Body of pancreas (tissue), 4 donors: Measurements from ENCODE around the gene TRAPPC2L. TPM values are rescaled to one million over a fixed set of nuclear protein-coding genes. Genes with fewer than 3 reads are reported as not detected.

Experiments
- ATAC-seq: fragments of 150-250 bp; one replicate; pipeline ENCODE4 v1.9.1; 2016
- DNase-seq, 4 donors: peaks; one replicate each; pipeline ENCODE4 v3.0.0-alpha.2; 2019
- H3K27ac ChIP-seq, 4 donors: fragments of 200-600 bp; sonication (generic); 1 replicate in 3 of 4; 2 replicates in 1 of 4; pipeline versions ENCODE4 v1.5.1 to v1.6.1; 2016 to 2019; ENCODE audit warnings: mild to moderate bottlenecking in 1 of 4, mixed read lengths in 1 of 4, moderate library complexity in 1 of 4
- H3K27me3 ChIP-seq, 2 donors: fragments of 200-600 bp; sonication (generic); one replicate each; pipeline ENCODE4 v1.6.0; 2016; ENCODE audit warnings: mild to moderate bottlenecking in 1 of 2
- H3K36me3 ChIP-seq, 2 donors: fragments of 200-600 bp; sonication (generic); replicated peaks in 1 of 2; 2 replicates each; pipeline ENCODE4 v1.5.1; 2016; ENCODE audit warnings: low read depth in 2 of 2; ENCODE audit not compliant: insufficient read depth in 1 of 2
- H3K4me1 ChIP-seq: fragments of 200-600 bp; sonication (generic); one replicate; pipeline ENCODE4 v1.6.0; 2016
- H3K4me3 ChIP-seq, 2 donors: fragments of 200-600 bp; sonication (generic); 1 replicate in 1 of 2; 2 replicates in 1 of 2; pipeline ENCODE4 v1.5.1; 2016 to 2019
- H3K9me3 ChIP-seq, 3 donors: fragments of 200-600 bp; sonication (generic); 1 replicate in 2 of 3; 2 replicates in 1 of 3; pipeline ENCODE4 v1.5.1; 2016
- POLR2A ChIP-seq, 3 donors: fragments of 450-650 bp; IDR thresholded peaks; one replicate each; pipeline ENCODE4 v1.6.1; 2016; ENCODE audit warnings: antibody characterized with exemption in 3 of 3, mild to moderate bottlenecking in 2 of 3
- WGBS, 2 donors: methylation state at CpG; one replicate each; pipeline ENCODE4 v1.1.5; 2017; 5-methylcytosine and 5-hydroxymethylcytosine counted together
- intact Hi-C: fragments of 100-400 bp; cut with DNase I; formaldehyde crosslinking; loops from one replicate; pipeline ENCODE4 v1.15.1; 2023
- total RNA-seq, 2 donors: library from RNA; depleted of rRNA; stranded (reverse); fragments of >200 nt; gene quantifications; one replicate each; pipeline ENCODE4 v1.1.0, GENCODE V29; 2016
- TF ChIP-seq, protein P1 (sequence below), 7 experiments: fragments of 450-650 bp in 4 of 7; fragments of 200-600 bp in 3 of 7; sonication (generic) in 3 of 7; IDR thresholded peaks; one replicate each; pipeline ENCODE4 v1.5.1; 2016 to 2019; ENCODE audit warnings: antibody characterized with exemption in 7 of 7

TRAPPC2L gene
- total RNA-seq, 2 donors from 2014 or later: 7.6 to 35.5 TPM

DNA sequence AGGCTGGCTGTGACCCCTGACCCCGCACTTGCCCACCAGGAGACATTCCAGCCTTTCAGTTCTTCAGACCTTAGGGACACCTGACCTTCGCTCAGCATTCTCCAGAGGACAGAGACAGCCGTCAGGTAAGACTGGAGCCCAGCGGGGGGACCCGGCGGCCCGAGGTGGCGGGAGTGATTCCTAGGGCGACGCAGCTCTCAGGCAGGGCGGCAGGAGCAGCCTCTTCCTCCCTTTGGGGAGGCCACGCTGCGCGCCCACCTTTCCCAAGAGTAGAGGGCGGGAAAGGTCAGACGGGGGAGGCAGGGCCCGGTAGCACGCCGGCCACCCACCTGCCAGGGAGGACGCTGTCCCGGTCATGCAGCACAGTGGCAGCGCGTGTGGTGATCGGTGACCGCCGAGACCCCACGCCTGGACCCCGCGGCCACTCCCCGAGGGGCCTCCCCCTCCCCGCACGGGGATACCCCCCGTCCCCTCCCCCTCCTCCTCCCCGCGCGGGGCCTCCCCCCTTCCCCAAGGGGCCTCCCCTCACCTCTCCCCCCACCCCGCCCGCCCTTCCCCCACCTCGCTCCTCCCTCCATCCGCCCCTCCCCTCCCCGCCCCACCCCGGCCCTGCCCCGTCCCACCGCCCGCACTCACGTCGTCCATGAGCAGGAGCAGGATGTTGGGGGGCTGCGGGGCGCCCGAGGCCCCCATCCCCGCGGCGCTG is 652 bp upstream of the TRAPPC2L start:
- H3K27me3 ChIP-seq: no peaks in the 10 kb centered on the region
- H3K4me1 ChIP-seq: peaks cover 17% of the 10 kb centered on the region
- WGBS, 2 donors: 13 to 37% methylated on average over 7 to 44 of the region's 53 CpGs
- peak in 1 of 4 donors; percentile 33 for DNase-seq
- H3K27ac ChIP-seq: peak overlapping the region in 2 of 4 donors; percentile 74 to 75
- no peak for ATAC-seq
- peak overlapping the region; percentile 18 to 96 for H3K4me3 ChIP-seq
- intact Hi-C loops: no loop called here
- H3K9me3 ChIP-seq: no peaks in the 10 kb centered on the region
- H3K36me3 ChIP-seq: peaks cover 0 to 4% of the 10 kb centered on the region in 2 donors
- TF ChIP-seq, protein P1, sequence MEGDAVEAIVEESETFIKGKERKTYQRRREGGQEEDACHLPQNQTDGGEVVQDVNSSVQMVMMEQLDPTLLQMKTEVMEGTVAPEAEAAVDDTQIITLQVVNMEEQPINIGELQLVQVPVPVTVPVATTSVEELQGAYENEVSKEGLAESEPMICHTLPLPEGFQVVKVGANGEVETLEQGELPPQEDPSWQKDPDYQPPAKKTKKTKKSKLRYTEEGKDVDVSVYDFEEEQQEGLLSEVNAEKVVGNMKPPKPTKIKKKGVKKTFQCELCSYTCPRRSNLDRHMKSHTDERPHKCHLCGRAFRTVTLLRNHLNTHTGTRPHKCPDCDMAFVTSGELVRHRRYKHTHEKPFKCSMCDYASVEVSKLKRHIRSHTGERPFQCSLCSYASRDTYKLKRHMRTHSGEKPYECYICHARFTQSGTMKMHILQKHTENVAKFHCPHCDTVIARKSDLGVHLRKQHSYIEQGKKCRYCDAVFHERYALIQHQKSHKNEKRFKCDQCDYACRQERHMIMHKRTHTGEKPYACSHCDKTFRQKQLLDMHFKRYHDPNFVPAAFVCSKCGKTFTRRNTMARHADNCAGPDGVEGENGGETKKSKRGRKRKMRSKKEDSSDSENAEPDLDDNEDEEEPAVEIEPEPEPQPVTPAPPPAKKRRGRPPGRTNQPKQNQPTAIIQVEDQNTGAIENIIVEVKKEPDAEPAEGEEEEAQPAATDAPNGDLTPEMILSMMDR (IDR thresholded peaks at IDR 0.05): no peak
- TF ChIP-seq POLR2A (IDR thresholded peaks at IDR 0.05): no peak

DNA sequence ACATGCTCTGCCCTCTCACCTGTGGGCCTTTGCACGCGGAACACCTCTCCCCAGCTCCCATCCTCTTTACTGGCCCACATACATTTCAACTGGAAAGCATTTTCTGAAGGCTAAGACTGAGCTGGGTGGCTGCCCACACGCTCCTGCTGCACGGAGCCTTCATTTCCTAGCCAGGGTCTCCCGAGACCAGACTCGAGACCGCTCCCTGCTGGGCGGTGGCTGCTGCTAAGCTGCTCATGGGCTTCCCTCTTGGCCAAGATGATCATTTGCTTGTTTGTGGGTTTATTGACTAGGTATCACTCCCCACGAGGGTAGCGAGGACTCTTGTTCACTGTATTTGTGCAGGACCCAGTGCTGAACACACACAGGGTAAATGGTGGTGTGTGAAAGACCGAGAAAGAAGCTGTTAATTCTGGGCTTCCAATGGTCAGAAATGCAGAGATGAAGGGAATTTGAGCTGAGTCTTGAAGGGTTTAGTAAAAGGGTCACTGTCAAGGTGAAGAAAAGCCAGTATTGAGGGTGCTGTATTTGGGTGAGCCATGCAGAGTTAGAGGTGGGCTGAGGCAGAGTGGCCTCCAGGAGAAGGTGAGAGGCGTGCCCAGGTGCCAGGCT is 907 bp downstream of the TRAPPC2L start:
- Histone ChIP-seq H3K36me3 (peaks cover 0 to 4% of the 10 kb centered on the region in 2 donors), H3K4me1 (peaks cover 17% of the 10 kb centered on the region), H3K9me3 (no peaks in the 10 kb centered on the region), H3K27me3 (no peaks in the 10 kb centered on the region), H3K27ac (peak overlapping the region; percentile 46 to 75 (median 68)), H3K4me3 (peak overlapping the region; percentile 83 to 96)
- 14 to 18% methylated on average over 12 of the region's 12 CpGs for WGBS, 2 donors
- TF ChIP-seq POLR2A (IDR thresholded peaks at IDR 0.05): no peak
- TF ChIP-seq, protein P1 (IDR thresholded peaks at IDR 0.05): peak; percentile 32 to 64 (median 50)
- intact Hi-C loops: no loop called here
- ATAC-seq (peak; percentile 51), DNase-seq (peak; percentile 67 to 79 (median 76))

DNA sequence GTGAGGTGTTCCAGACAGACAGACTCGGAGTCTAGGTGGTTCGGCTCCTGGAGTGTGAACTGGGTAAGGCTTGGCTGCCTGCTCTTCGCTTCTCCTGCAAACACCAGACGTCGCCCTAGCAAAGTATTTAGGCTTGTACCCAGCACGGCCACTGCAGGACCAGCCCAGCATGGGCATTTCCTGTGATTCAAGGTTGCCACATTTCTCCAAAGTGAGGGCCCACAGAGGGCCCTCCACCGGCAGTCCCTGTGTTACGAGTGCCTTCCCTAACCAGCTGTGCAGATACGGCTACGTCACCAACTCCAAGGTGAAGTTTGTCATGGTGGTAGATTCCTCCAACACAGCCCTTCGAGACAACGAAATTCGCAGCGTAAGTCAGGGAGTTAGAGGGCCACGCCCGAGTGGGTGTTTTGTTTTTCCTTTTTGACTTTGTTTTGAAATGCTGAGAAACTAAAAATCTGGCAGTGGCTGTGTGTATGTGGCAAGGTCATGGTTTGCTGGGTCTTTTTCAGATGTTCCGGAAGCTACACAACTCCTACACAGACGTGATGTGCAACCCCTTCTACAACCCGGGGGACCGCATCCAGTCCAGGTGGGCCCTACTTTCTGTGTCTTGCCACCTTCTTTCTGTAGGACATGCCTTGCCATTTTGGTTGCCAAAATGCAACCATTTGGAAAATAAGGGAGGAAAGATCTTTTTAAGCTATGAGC is 2.6 kb downstream of the TRAPPC2L start:
- no peak overlapping the region for H3K27ac ChIP-seq
- intact Hi-C loops: no loop called here
- WGBS, 2 donors: 90 to 95% methylated on average over 20 of the region's 20 CpGs

DNA sequence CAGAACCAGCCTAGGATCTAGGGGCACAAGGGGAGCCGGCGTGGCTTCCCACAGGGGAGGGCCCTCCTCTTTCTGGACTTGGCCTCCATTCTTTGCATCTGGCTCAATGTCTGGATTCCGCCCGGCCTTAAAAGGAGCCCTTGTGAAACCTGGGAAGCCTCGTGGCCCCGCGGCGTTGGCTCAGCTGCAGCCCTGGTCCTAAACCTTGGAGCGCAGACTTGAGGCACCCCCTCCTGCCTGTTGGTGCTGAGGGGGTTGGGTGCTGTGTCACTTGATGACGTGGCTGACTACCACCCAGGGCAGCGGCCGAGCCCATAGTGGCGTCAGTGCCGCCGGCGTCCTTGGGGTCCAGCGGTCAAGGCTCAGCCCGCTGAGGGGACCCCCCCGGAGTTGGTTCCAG is 4.4 kb downstream of the TRAPPC2L start:
- Histone ChIP-seq H3K36me3 (peaks cover 0 to 4% of the 10 kb centered on the region in 2 donors), H3K9me3 (no peaks in the 10 kb centered on the region), H3K27ac (no peak overlapping the region), H3K4me3 (no peak overlapping the region), H3K4me1 (peaks cover 9% of the 10 kb centered on the region), H3K27me3 (no peaks in the 10 kb centered on the region)
- no peak for ATAC-seq
- DNase-seq: no peak
- TF ChIP-seq, protein P1 (IDR thresholded peaks at IDR 0.05): no peak
- TF ChIP-seq POLR2A (IDR thresholded peaks at IDR 0.05): no peak
- WGBS, 2 donors: 91 to 95% methylated on average over 5 to 16 of the region's 19 CpGs
- intact Hi-C loops: no loop called here

More for the DNA sequence above, 2.6 kb downstream of the TRAPPC2L start:
- Histone ChIP-seq H3K27me3 (no peaks in the 10 kb centered on the region), H3K4me1 (peaks cover 17% of the 10 kb centered on the region), H3K36me3 (peaks cover 0 to 4% of the 10 kb centered on the region in 2 donors), H3K4me3 (no peak overlapping the region), H3K9me3 (no peaks in the 10 kb centered on the region)
- ATAC-seq: no peak
- TF ChIP-seq POLR2A (IDR thresholded peaks at IDR 0.05): no peak
- TF ChIP-seq, protein P1 (IDR thresholded peaks at IDR 0.05): no peak
- DNase-seq: no peak
